Measurements from ENCODE around the gene DMRT3. TPM values are rescaled to one million over a fixed set of nuclear protein-coding genes. Genes with fewer than 3 reads are reported as not detected.
A peak's percentile ranks its signal among the peaks of the same experiment; 100 is the strongest.

The DMRT3 gene
- total RNA-seq, 4 donors from 2014 or later, result 2.5 to 26.1 (median 7.3) TPM

GRCh38 chr9:970151-970996 is 6.1 kb upstream of the DMRT3 start:
- no peaks in the 10 kb centered on the region for H3K27me3 ChIP-seq
- H3K36me3 ChIP-seq, result no peaks in the 10 kb centered on the region
- no peak overlapping the region for H3K4me3 ChIP-seq (replicated peaks in 1 of 3)
- TF ChIP-seq POLR2A (IDR thresholded peaks at IDR 0.05), result no peak
- no peak for TF ChIP-seq CTCF (IDR thresholded peaks at IDR 0.05)
- no peak overlapping the region for H3K27ac ChIP-seq
- WGBS, 2 donors, result 35 to 48% methylated on average over 22 to 47 of the region's 57 CpGs
- H3K9me3 ChIP-seq, result no peaks in the 10 kb centered on the region
- H3K4me1 ChIP-seq, result peaks cover 31 to 51% of the 10 kb centered on the region in 2 donors
- no peak for DNase-seq
- intact Hi-C loops (cut with DNase I), result no loop called here

GRCh38 chr9:971901-972500 is 4.5 kb upstream of the DMRT3 start:
- intact Hi-C loops (cut with DNase I), result no loop called here
- H3K9me3 ChIP-seq, result no peaks in the 10 kb centered on the region
- H3K4me3 ChIP-seq (replicated peaks in 1 of 3), result peak overlapping the region in 1 of 3 donors; percentile 29
- no peaks in the 10 kb centered on the region for H3K27me3 ChIP-seq
- no peaks in the 10 kb centered on the region for H3K36me3 ChIP-seq
- WGBS, 2 donors, result 17 to 29% methylated on average over 24 to 31 of the region's 42 CpGs
- no peak overlapping the region for H3K27ac ChIP-seq
- peaks cover 16 to 47% of the 10 kb centered on the region in 2 donors for H3K4me1 ChIP-seq
- peak; percentile 42 to 58 for DNase-seq
- TF ChIP-seq POLR2A (IDR thresholded peaks at IDR 0.05), result peak in 1 of 2 donors; percentile 53
- no peak for TF ChIP-seq CTCF (IDR thresholded peaks at IDR 0.05)

GRCh38 chr9:972501-973294 is 3.8 kb upstream of the DMRT3 start:
- WGBS, 2 donors, result 22 to 37% methylated on average over 35 to 45 of the region's 68 CpGs
- TF ChIP-seq POLR2A (IDR thresholded peaks at IDR 0.05) (no peak), CTCF (IDR thresholded peaks at IDR 0.05) (no peak)
- Histone ChIP-seq H3K36me3 (no peaks in the 10 kb centered on the region), H3K4me1 (peaks cover 16 to 44% of the 10 kb centered on the region in 2 donors), H3K27ac (no peak overlapping the region), H3K4me3 (replicated peaks in 1 of 3) (no peak overlapping the region), H3K9me3 (no peaks in the 10 kb centered on the region), H3K27me3 (no peaks in the 10 kb centered on the region)
- DNase-seq, result no peak
- intact Hi-C loops (cut with DNase I), result no loop called here

- no peaks in the 10 kb centered on the region for H3K36me3 ChIP-seq
- no peak for TF ChIP-seq CTCF (IDR thresholded peaks at IDR 0.05)
- TF ChIP-seq POLR2A (IDR thresholded peaks at IDR 0.05), result no peak
- no peaks in the 10 kb centered on the region for H3K27me3 ChIP-seq
- no peak overlapping the region for H3K27ac ChIP-seq
- no peaks in the 10 kb centered on the region for H3K9me3 ChIP-seq
- intact Hi-C loops (cut with DNase I), result no loop called here
- DNase-seq, result no peak
- H3K4me1 ChIP-seq, result peaks cover 17 to 44% of the 10 kb centered on the region in 2 donors
- no peak overlapping the region for H3K4me3 ChIP-seq (replicated peaks in 1 of 3)
- 46 to 64% methylated on average over 17 of the region's 17 CpGs for WGBS, 2 donors
Measured at GRCh38 chr9:973295-973834, 3.1 kb upstream of the DMRT3 start.

Measured in thyroid gland (tissue), 4 donors.